Naive B cell (primary cell): ENCODE measurements around the gene SLC43A1. TPM values are rescaled to one million over a fixed set of nuclear protein-coding genes. Genes with fewer than 3 reads are reported as not detected.
A peak's percentile ranks its signal among the peaks of the same experiment; 100 is the strongest.

Source experiments
- ATAC-seq, 2 donors: fragments of 150-1000 bp; cut with Tn5 transposase; 2 replicates each; pipeline ENCODE4 v1.10.0; 2021; ENCODE audit warnings: low read depth in 2 of 2, mild to moderate bottlenecking in 2 of 2, moderate library complexity in 2 of 2
- DNase-seq: peaks from one replicate; pipeline ENCODE4 v3.0.0; 2022
- H3K27ac Mint-ChIP-seq, 6 donors: one replicate each; pipeline ENCODE4 v1.8.0; 2020 to 2022; ENCODE audit warnings: mild to moderate bottlenecking in 6 of 6, mixed read lengths in 6 of 6, moderate library complexity in 5 of 6, inconsistent platforms in 2 of 6
- H3K27me3 Mint-ChIP-seq, 3 donors: one replicate each; pipeline ENCODE4 v1.8.0; 2021 to 2022; ENCODE audit warnings: mixed read lengths in 3 of 3, mild to moderate bottlenecking in 1 of 3
- H3K36me3 Mint-ChIP-seq, 2 donors: one replicate each; pipeline ENCODE4 v1.8.0; 2020 to 2022; ENCODE audit warnings: mixed read lengths in 2 of 2, inconsistent platforms in 1 of 2, mild to moderate bottlenecking in 1 of 2
- H3K4me1 Mint-ChIP-seq, 3 donors: one replicate each; pipeline ENCODE4 v1.8.0; 2020 to 2022; ENCODE audit warnings: mixed read lengths in 3 of 3, inconsistent platforms in 1 of 3, mild to moderate bottlenecking in 1 of 3, moderate library complexity in 1 of 3
- H3K4me3 Mint-ChIP-seq, 8 donors: one replicate each; pipeline ENCODE4 v1.8.0; 2020 to 2022; ENCODE audit warnings: mild to moderate bottlenecking in 8 of 8, mixed read lengths in 8 of 8, moderate library complexity in 8 of 8, inconsistent platforms in 2 of 8
- H3K9me3 Mint-ChIP-seq, 7 donors: one replicate each; pipeline ENCODE4 v1.8.0; 2020 to 2022; ENCODE audit warnings: mixed read lengths in 7 of 7, mild to moderate bottlenecking in 5 of 7, inconsistent platforms in 2 of 7, moderate library complexity in 1 of 7
- polyA plus RNA-seq, 6 donors: library from polyadenylated mRNA; unstranded; fragments of 300-500 nt; fragmentation: Illumina TruSeq; gene quantifications; one replicate each; pipeline ENCODE4 v1.2.3, GENCODE V29; 2021; ENCODE audit warnings: low read depth in 6 of 6

SLC43A1 gene
- 10 to 100 TPM in 1 of 6 donors, 1 to 10 TPM in 5; 3.2 to 10.9 (median 4.6) TPM for polyA plus RNA-seq

GRCh38 chr11:57515332-57516060, at the start of gene SLC43A1:
SLC43A1 (minus strand) TSS chr11:57515702; CDS start chr11:57514111, 1,591 bp downstream.
- peak within 1 kb of the TSS; percentile 64 to 97 (median 90) for H3K27ac Mint-ChIP-seq
- peak within 1 kb of the TSS; percentile 91 to 99 (median 97) for H3K4me3 Mint-ChIP-seq
- DNase-seq: no peak
- ATAC-seq: peak; percentile 16 to 19
- peaks cover 37 to 43% (median 38%) of the 10 kb centered on the region in 3 donors for H3K4me1 Mint-ChIP-seq
- no peaks in the 10 kb centered on the region for H3K36me3 Mint-ChIP-seq
- no peaks in the 10 kb centered on the region for H3K27me3 Mint-ChIP-seq
- no peaks in the 10 kb centered on the region for H3K9me3 Mint-ChIP-seq

- Mint-ChIP-seq H3K36me3 (peaks cover 5 to 11% of the 10 kb centered on the region in 2 donors), H3K4me1 (peaks cover 30 to 59% (median 48%) of the 10 kb centered on the region in 3 donors), H3K27ac (peak overlapping the region in 1 of 6 donors; percentile 67), H3K27me3 (no peaks in the 10 kb centered on the region), H3K4me3 (peak overlapping the region in 1 of 8 donors; percentile 57), H3K9me3 (no peaks in the 10 kb centered on the region)
- DNase-seq (no peak), ATAC-seq (no peak)
Measured at GRCh38 chr11:57562596-57562995, 47.1 kb upstream of the SLC43A1 start.

DNA sequence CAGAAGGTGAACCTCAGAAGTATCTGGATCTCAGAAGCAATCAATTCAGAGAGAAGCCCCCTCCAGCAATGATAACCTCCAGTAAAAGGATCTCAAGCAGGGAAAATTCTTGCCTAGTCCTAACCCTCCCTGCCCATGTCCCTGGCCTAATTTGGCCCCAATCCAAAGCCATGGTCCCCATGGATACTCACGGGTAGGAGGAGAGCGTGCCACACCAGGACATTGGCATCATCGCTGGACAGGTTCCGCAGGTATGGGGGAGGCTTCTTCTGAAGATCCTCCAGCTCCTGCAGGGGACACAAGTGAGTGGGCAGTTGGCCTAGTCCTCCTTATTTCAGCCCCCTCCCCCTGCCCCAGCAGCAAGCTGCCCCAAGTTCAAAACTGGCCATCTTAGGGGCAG, 44.6 kb upstream of the SLC43A1 start:
- H3K27ac Mint-ChIP-seq: peak overlapping the region in 1 of 6 donors; percentile 11
- DNase-seq (no peak), ATAC-seq (no peak)
- H3K4me1 Mint-ChIP-seq: peaks cover 14 to 40% (median 28%) of the 10 kb centered on the region in 3 donors
- H3K4me3 Mint-ChIP-seq: no peak overlapping the region
- H3K36me3 Mint-ChIP-seq: peaks cover 9 to 11% of the 10 kb centered on the region in 2 donors
- no peaks in the 10 kb centered on the region for H3K27me3 Mint-ChIP-seq
- H3K9me3 Mint-ChIP-seq: no peaks in the 10 kb centered on the region

- Mint-ChIP-seq H3K36me3 (peaks cover 6 to 30% of the 10 kb centered on the region in 2 donors), H3K4me1 (peaks cover under 1 to 5% (median 1%) of the 10 kb centered on the region in 3 donors), H3K9me3 (no peaks in the 10 kb centered on the region), H3K4me3 (no peak overlapping the region), H3K27ac (peak overlapping the region in 1 of 6 donors; percentile 15), H3K27me3 (no peaks in the 10 kb centered on the region)
- DNase-seq (no peak), ATAC-seq (no peak)
Measured at GRCh38 chr11:57556041-57556440, 40.5 kb upstream of the SLC43A1 start.

DNA sequence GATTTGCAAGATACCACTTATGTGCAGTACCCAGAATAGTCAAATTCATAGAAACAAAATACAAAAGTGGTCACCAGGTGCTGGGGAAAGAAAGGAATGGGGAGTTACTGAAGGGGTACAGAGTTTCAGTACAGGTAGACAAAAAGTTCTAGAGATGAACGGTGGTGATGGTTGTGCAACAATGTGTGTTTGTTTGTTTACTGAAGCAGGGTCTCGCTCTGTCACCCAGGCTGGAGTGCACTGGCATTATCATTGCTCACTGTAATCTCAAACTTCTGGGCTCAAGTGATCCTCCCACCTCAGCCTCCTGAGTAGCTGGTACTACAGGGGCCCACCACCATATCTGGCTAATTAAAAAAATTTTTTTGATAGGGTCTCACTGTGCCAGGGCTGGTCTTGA, 39.9 kb upstream of the SLC43A1 start:
- peak overlapping the region in 1 of 6 donors; percentile 37 for H3K27ac Mint-ChIP-seq
- H3K4me3 Mint-ChIP-seq: no peak overlapping the region
- H3K36me3 Mint-ChIP-seq: peaks cover 6 to 28% of the 10 kb centered on the region in 2 donors
- no peaks in the 10 kb centered on the region for H3K4me1 Mint-ChIP-seq
- H3K9me3 Mint-ChIP-seq: no peaks in the 10 kb centered on the region
- DNase-seq: no peak
- H3K27me3 Mint-ChIP-seq: no peaks in the 10 kb centered on the region
- ATAC-seq: no peak

DNA sequence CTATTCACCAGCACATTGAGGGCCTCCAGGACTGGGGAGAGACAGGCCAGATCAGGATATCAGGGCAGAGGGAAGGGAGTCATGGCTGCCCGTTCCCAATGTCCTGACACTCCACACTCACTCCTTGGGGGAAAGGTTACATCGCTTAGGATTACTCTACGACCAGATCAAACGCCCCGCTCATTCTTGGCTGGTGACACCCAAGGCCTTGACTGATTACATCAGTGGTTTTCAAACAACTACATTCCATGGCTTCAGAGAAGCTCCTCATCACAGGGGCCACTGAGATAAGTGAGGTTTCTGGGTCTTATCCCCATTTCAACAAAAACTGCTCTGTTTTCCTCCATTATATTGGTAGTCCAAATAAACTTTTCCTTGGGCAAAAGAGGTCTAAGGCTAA, 37.0 kb upstream of the SLC43A1 start:
- peaks cover 11 to 12% (median 12%) of the 10 kb centered on the region in 3 donors for H3K4me1 Mint-ChIP-seq
- no peak overlapping the region for H3K27ac Mint-ChIP-seq
- peaks cover 0 to 28% of the 10 kb centered on the region in 2 donors for H3K36me3 Mint-ChIP-seq
- H3K9me3 Mint-ChIP-seq: no peaks in the 10 kb centered on the region
- ATAC-seq (no peak), DNase-seq (no peak)
- H3K4me3 Mint-ChIP-seq: no peak overlapping the region
- H3K27me3 Mint-ChIP-seq: no peaks in the 10 kb centered on the region

- DNase-seq (no peak), ATAC-seq (no peak)
- no peak overlapping the region for H3K4me3 Mint-ChIP-seq
- H3K9me3 Mint-ChIP-seq: no peaks in the 10 kb centered on the region
- H3K4me1 Mint-ChIP-seq: peaks cover 17% of the 10 kb centered on the region in 3 donors
- H3K36me3 Mint-ChIP-seq: peaks cover 0 to 28% of the 10 kb centered on the region in 2 donors
- no peak overlapping the region for H3K27ac Mint-ChIP-seq
- H3K27me3 Mint-ChIP-seq: no peaks in the 10 kb centered on the region
Measured at GRCh38 chr11:57551941-57552340, 36.4 kb upstream of the SLC43A1 start.

DNA sequence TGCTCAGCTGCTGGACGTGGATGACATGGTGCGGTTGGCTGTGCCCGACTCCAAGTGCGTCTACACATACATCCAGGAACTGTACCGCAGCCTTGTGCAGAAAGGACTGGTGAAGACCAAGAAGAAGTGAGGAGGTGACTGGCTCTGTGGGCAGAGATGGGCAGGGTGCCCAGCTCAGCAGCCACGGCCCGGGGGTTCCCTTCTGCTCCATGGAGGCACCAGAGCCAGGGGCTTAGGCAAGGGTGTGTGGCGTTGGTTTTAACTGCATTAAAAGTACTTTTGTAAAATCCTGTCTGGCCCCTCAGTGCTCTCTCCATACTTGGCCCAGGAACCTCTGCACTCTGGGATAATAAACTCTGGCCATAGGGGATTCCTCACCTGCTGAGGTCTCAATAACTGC, 34.5 kb upstream of the SLC43A1 start:
- H3K9me3 Mint-ChIP-seq: no peaks in the 10 kb centered on the region
- no peaks in the 10 kb centered on the region for H3K27me3 Mint-ChIP-seq
- H3K4me3 Mint-ChIP-seq: no peak overlapping the region
- peak overlapping the region in 2 of 6 donors; percentile 51 to 65 for H3K27ac Mint-ChIP-seq
- no peak for DNase-seq
- H3K4me1 Mint-ChIP-seq: peaks cover 17 to 20% (median 17%) of the 10 kb centered on the region in 3 donors
- peaks cover 0 to 22% of the 10 kb centered on the region in 2 donors for H3K36me3 Mint-ChIP-seq
- ATAC-seq: no peak

- peaks cover 0 to 10% of the 10 kb centered on the region in 2 donors for H3K36me3 Mint-ChIP-seq
- H3K27ac Mint-ChIP-seq: peak overlapping the region; percentile 9 to 93 (median 89)
- no peaks in the 10 kb centered on the region for H3K27me3 Mint-ChIP-seq
- ATAC-seq (peak; percentile 96 to 99), DNase-seq (peak; percentile 51)
- peak overlapping the region in 5 of 8 donors; percentile 3 to 42 (median 32) for H3K4me3 Mint-ChIP-seq
- H3K9me3 Mint-ChIP-seq: no peaks in the 10 kb centered on the region
- H3K4me1 Mint-ChIP-seq: peaks cover 17 to 22% (median 21%) of the 10 kb centered on the region in 3 donors
Measured at GRCh38 chr11:57547854-57548377, 32.4 kb upstream of the SLC43A1 start.

- peaks cover 17 to 25% (median 22%) of the 10 kb centered on the region in 3 donors for H3K4me1 Mint-ChIP-seq
- peak overlapping the region in 1 of 8 donors; percentile 53 for H3K4me3 Mint-ChIP-seq
- no peaks in the 10 kb centered on the region for H3K27me3 Mint-ChIP-seq
- DNase-seq (no peak), ATAC-seq (no peak)
- no peaks in the 10 kb centered on the region for H3K9me3 Mint-ChIP-seq
- peak overlapping the region in 4 of 6 donors; percentile 89 to 93 (median 90) for H3K27ac Mint-ChIP-seq
- H3K36me3 Mint-ChIP-seq: peaks cover 0 to under 1% of the 10 kb centered on the region in 2 donors
Measured at GRCh38 chr11:57546869-57547475, 31.5 kb upstream of the SLC43A1 start.

DNA sequence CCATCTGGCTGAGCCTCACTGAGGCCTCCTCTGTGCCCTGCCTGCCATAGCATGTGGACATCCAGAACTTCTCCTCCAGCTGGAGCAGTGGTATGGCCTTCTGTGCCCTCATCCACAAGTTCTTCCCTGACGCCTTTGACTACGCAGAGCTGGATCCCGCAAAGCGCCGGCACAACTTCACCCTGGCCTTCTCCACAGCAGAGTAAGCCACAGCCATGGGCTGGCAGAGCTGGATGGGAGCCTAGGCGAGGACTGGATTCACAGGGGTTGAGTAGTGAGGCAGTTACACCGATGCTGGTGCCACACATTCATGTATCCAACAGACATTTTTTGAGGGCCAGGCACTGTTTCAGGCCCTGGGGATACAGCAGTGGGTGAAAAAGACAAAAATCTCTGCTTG, 30.9 kb upstream of the SLC43A1 start:
- Mint-ChIP-seq H3K4me1 (peaks cover 17 to 25% (median 22%) of the 10 kb centered on the region in 3 donors), H3K4me3 (no peak overlapping the region), H3K27ac (peak overlapping the region in 2 of 6 donors; percentile 72 to 93), H3K27me3 (no peaks in the 10 kb centered on the region), H3K9me3 (no peaks in the 10 kb centered on the region), H3K36me3 (no peaks in the 10 kb centered on the region)
- DNase-seq: no peak
- no peak for ATAC-seq

- Mint-ChIP-seq H3K36me3 (no peaks in the 10 kb centered on the region), H3K27me3 (no peaks in the 10 kb centered on the region), H3K9me3 (no peaks in the 10 kb centered on the region), H3K27ac (peak overlapping the region in 1 of 6 donors; percentile 85), H3K4me3 (no peak overlapping the region), H3K4me1 (peaks cover 17 to 25% (median 22%) of the 10 kb centered on the region in 3 donors)
- DNase-seq (no peak), ATAC-seq (no peak)
Measured at GRCh38 chr11:57545883-57546282, 30.4 kb upstream of the SLC43A1 start.

- H3K4me3 Mint-ChIP-seq: no peak overlapping the region
- no peaks in the 10 kb centered on the region for H3K9me3 Mint-ChIP-seq
- H3K4me1 Mint-ChIP-seq: peaks cover 17 to 27% (median 22%) of the 10 kb centered on the region in 3 donors
- no peak for ATAC-seq
- H3K27ac Mint-ChIP-seq: peak overlapping the region in 1 of 6 donors; percentile 12
- no peaks in the 10 kb centered on the region for H3K36me3 Mint-ChIP-seq
- DNase-seq: no peak
- H3K27me3 Mint-ChIP-seq: no peaks in the 10 kb centered on the region
Measured at GRCh38 chr11:57544566-57544965, 29.1 kb upstream of the SLC43A1 start.
